ENCODE measurements around the gene MYBPC1. TPM values are rescaled to one million over a fixed set of nuclear protein-coding genes. Genes with fewer than 3 reads are reported as not detected.

The MYBPC1 gene
- total RNA-seq, 2 donors from 2014 or later = 2.1 to 3.0 TPM

- H3K9me3 ChIP-seq = no peaks in the 10 kb centered on the region
- no peaks in the 10 kb centered on the region for H3K36me3 ChIP-seq
- H3K4me3 ChIP-seq = no peak overlapping the region
Measured at GRCh38 chr12:101599771-101600484, 5.2 kb downstream of the MYBPC1 start.

GRCh38 chr12:101604132-101604531 lies 9.4 kb downstream of the MYBPC1 start:
- no peaks in the 10 kb centered on the region for H3K27me3 ChIP-seq
- DNase-seq (ENCODE audit: low spot score) = no peak
- H3K4me3 ChIP-seq = no peak overlapping the region
- H3K27ac ChIP-seq = no peak overlapping the region
- H3K9me3 ChIP-seq = no peaks in the 10 kb centered on the region
- H3K36me3 ChIP-seq = no peaks in the 10 kb centered on the region
- no peak for TF ChIP-seq CTCF (IDR thresholded peaks at IDR 0.05)
- H3K4me1 ChIP-seq = no peaks in the 10 kb centered on the region

More at GRCh38 chr12:101599771-101600484, 5.2 kb downstream of the MYBPC1 start:
- DNase-seq (ENCODE audit: low spot score) = no peak
- no peaks in the 10 kb centered on the region for H3K4me1 ChIP-seq
- no peak for TF ChIP-seq CTCF (IDR thresholded peaks at IDR 0.05)
- no peak overlapping the region for H3K27ac ChIP-seq
- no peaks in the 10 kb centered on the region for H3K27me3 ChIP-seq

- TF ChIP-seq CTCF (IDR thresholded peaks at IDR 0.05) = no peak
- no peaks in the 10 kb centered on the region for H3K27me3 ChIP-seq
- no peaks in the 10 kb centered on the region for H3K4me1 ChIP-seq
- no peaks in the 10 kb centered on the region for H3K36me3 ChIP-seq
- no peaks in the 10 kb centered on the region for H3K9me3 ChIP-seq
- no peak for DNase-seq (ENCODE audit: low spot score)
- no peak overlapping the region for H3K27ac ChIP-seq
- H3K4me3 ChIP-seq = no peak overlapping the region
Measured at GRCh38 chr12:101607894-101608293, 13.1 kb downstream of the MYBPC1 start.

GRCh38 chr12:101608301-101609133 lies 13.7 kb downstream of the MYBPC1 start:
- Histone ChIP-seq H3K4me1 (no peaks in the 10 kb centered on the region), H3K9me3 (no peaks in the 10 kb centered on the region), H3K27me3 (no peaks in the 10 kb centered on the region), H3K4me3 (no peak overlapping the region), H3K36me3 (no peaks in the 10 kb centered on the region), H3K27ac (no peak overlapping the region)
- TF ChIP-seq CTCF (IDR thresholded peaks at IDR 0.05) = no peak
- no peak for DNase-seq (ENCODE audit: low spot score)

- Histone ChIP-seq H3K27ac (no peak overlapping the region), H3K4me3 (no peak overlapping the region), H3K9me3 (no peaks in the 10 kb centered on the region), H3K27me3 (no peaks in the 10 kb centered on the region), H3K4me1 (no peaks in the 10 kb centered on the region), H3K36me3 (no peaks in the 10 kb centered on the region)
- DNase-seq (ENCODE audit: low spot score) = no peak
- no peak for TF ChIP-seq CTCF (IDR thresholded peaks at IDR 0.05)
Measured at GRCh38 chr12:101609198-101609597, 14.4 kb downstream of the MYBPC1 start.
